HepG2 (cell line): Measurements from ENCODE around the gene TFG.

Experiments
- EZH2 ChIP-seq: conservative IDR thresholded peaks from 2 replicates; pipeline ENCODE4 v1.6.1; 2012; ENCODE audit warnings: mild to moderate bottlenecking, low read depth, low read length, moderate library complexity
- FOXM1 ChIP-seq: sonication (generic); formaldehyde crosslinking; IDR thresholded peaks from 2 replicates; pipeline ENCODE4 v1.5.0; 2020; ENCODE audit warnings: missing genetic modification reagents
- GMEB2 ChIP-seq: IDR thresholded peaks from 2 replicates; pipeline ENCODE4 v1.6.1; 2016; ENCODE audit warnings: missing biosample characterization, missing genetic modification reagents, low read depth
- HOMEZ ChIP-seq: IDR thresholded peaks from 2 replicates; pipeline ENCODE4 v1.6.1; 2016; ENCODE audit warnings: low read depth
- KIAA2018 ChIP-seq: sonication (generic); formaldehyde crosslinking; IDR thresholded peaks from 2 replicates; pipeline ENCODE4 v1.5.0; 2020; ENCODE audit warnings: mild to moderate bottlenecking, missing genetic modification reagents, borderline replicate concordance
- NFKBIZ ChIP-seq: IDR thresholded peaks from 2 replicates; pipeline ENCODE4 v1.6.1; 2018; ENCODE audit warnings: missing genetic modification reagents, missing compliant biosample characterization
- REST ChIP-seq, 2 experiments: IDR thresholded peaks; 2 replicates each; pipeline ENCODE4 v1.6.1; 2011 to 2012; ENCODE audit warnings: low read length in 2 of 2, borderline replicate concordance in 1 of 2, low read depth in 1 of 2, mild to moderate bottlenecking in 1 of 2, moderate library complexity in 1 of 2
- SIN3A ChIP-seq: IDR thresholded peaks from 2 replicates; pipeline ENCODE4 v1.6.1; 2011; ENCODE audit warnings: low read depth, mild to moderate bottlenecking, control low read depth, low read length, borderline replicate concordance
- SP1 ChIP-seq, 2 experiments: fragments of 450-650 bp in 1 of 2; sonication (generic) in 1 of 2; formaldehyde crosslinking in 1 of 2; IDR thresholded peaks; 2 replicates each; pipeline versions ENCODE4 v1.4.0 to v1.6.1; 2016 to 2020; ENCODE audit warnings: missing genetic modification reagents in 1 of 2
- SRF ChIP-seq: IDR thresholded peaks from 2 replicates; pipeline ENCODE4 v1.6.1; 2011; ENCODE audit warnings: mild to moderate bottlenecking, low read depth, low read length, moderate library complexity
- TCF7 ChIP-seq: sonication (generic); IDR thresholded peaks from 2 replicates; pipeline ENCODE4 v1.6.1; 2016; ENCODE audit warnings: antibody characterized with exemption, low read depth
- ZNF143 ChIP-seq: sonication (generic); formaldehyde crosslinking; IDR thresholded peaks from 2 replicates; pipeline ENCODE4 v1.4.0; 2020; ENCODE audit warnings: missing genetic modification reagents
- ZNF562 ChIP-seq: sonication (generic); formaldehyde crosslinking; IDR thresholded peaks from 2 replicates; pipeline ENCODE4 v1.8.0; 2022; ENCODE audit warnings: missing genetic modification reagents, borderline replicate concordance
- ZNF766 ChIP-seq: sonication (generic); formaldehyde crosslinking; IDR thresholded peaks from 2 replicates; pipeline ENCODE4 v1.5.0; 2020; ENCODE audit warnings: missing genetic modification reagents, borderline replicate concordance

GRCh38 chr3:100760377-100760776 is 51.1 kb downstream of the TFG start:
- TF ChIP-seq FOXM1 (no peak), SRF (no peak), ZNF562 (CRISPR knock-in tag) (no peak), GMEB2 (CRISPR knock-in tag) (no peak), EZH2 (no peak), KIAA2018 (CRISPR knock-in tag) (no peak), SIN3A (no peak), ZNF766 (CRISPR knock-in tag) (no peak), TCF7 (no peak), ZNF143 (CRISPR knock-in tag) (no peak), REST (IDR thresholded peaks at IDR 0.05; ENCODE audit: borderline replicate concordance in 1 of 2, low read depth in 1 of 2, low read length in 2 of 2) (no peak), SP1 (IDR thresholded peaks at IDR 0.05) (no peak), SP1 (CRISPR knock-in tag; IDR thresholded peaks at IDR 0.05) (no peak), NFKBIZ (CRISPR knock-in tag) (no peak), HOMEZ (CRISPR knock-in tag) (no peak)
